Progenitor cell of endocrine pancreas (in vitro differentiated cells): ENCODE measurements around the gene WWC2. TPM values are rescaled to one million over a fixed set of nuclear protein-coding genes. Genes with fewer than 3 reads are reported as not detected.

ENCODE experiments used
- DNase-seq: peaks from one replicate; pipeline ENCODE4 v3.0.0; 2021; ENCODE audit warnings: low spot score; ENCODE audit not compliant: unreplicated experiment
- H3K27ac Mint-ChIP-seq: 2 replicates; pipeline ENCODE4 v1.8.0; 2021; ENCODE audit warnings: mild to moderate bottlenecking, moderate library complexity, mixed read lengths
- H3K27me3 Mint-ChIP-seq: 2 replicates; pipeline ENCODE4 v1.8.0; 2021; ENCODE audit warnings: mixed read lengths
- H3K36me3 Mint-ChIP-seq: 2 replicates; pipeline ENCODE4 v1.8.0; 2022; ENCODE audit warnings: mixed read lengths; ENCODE audit not compliant: insufficient read depth
- H3K4me1 Mint-ChIP-seq: 2 replicates; pipeline ENCODE4 v1.8.0; 2021; ENCODE audit warnings: low read depth, mixed read lengths
- H3K4me3 Mint-ChIP-seq: 2 replicates; pipeline ENCODE4 v1.8.0; 2021; ENCODE audit warnings: low read depth, mild to moderate bottlenecking, moderate library complexity, mixed read lengths
- H3K9me3 Mint-ChIP-seq: 2 replicates; pipeline ENCODE4 v1.8.0; 2021; ENCODE audit warnings: low read depth, mixed read lengths
- CTCF ChIP-seq: fragments of 200-600 bp; sonication (generic); IDR thresholded peaks from one replicate; pipeline ENCODE4 v1.5.0; 2021; ENCODE audit warnings: antibody characterized with exemption, mild to moderate bottlenecking; ENCODE audit not compliant: unreplicated experiment
- total RNA-seq: library from RNA; stranded (reverse); gene quantifications from 2 replicates; pipeline ENCODE4 v1.2.1, GENCODE V29; 2021

WWC2 gene
- total RNA-seq, 1 donor from 2014 or later = 57.0 TPM

GRCh38 chr4:183257808-183258207, 158.8 kb downstream of the WWC2 start:
- Mint-ChIP-seq H3K9me3 (no peaks in the 10 kb centered on the region), H3K27ac (no peak overlapping the region), H3K36me3 (peaks cover 6% of the 10 kb centered on the region), H3K27me3 (no peaks in the 10 kb centered on the region), H3K4me3 (no peak overlapping the region), H3K4me1 (peaks cover 20% of the 10 kb centered on the region)
- no peak for TF ChIP-seq CTCF
- no peak for DNase-seq

- Mint-ChIP-seq H3K4me1 (peaks cover 20% of the 10 kb centered on the region), H3K36me3 (peaks cover 3% of the 10 kb centered on the region), H3K9me3 (no peaks in the 10 kb centered on the region), H3K4me3 (no peak overlapping the region), H3K27me3 (no peaks in the 10 kb centered on the region), H3K27ac (peak overlapping the region; percentile 47)
- no peak for TF ChIP-seq CTCF
- DNase-seq = no peak
Observed at GRCh38 chr4:183260491-183261151, 161.6 kb downstream of the WWC2 start.

- Mint-ChIP-seq H3K27ac (peak overlapping the region; percentile 94), H3K36me3 (peaks cover 7% of the 10 kb centered on the region), H3K27me3 (no peaks in the 10 kb centered on the region), H3K4me3 (no peak overlapping the region), H3K9me3 (no peaks in the 10 kb centered on the region), H3K4me1 (peaks cover 20% of the 10 kb centered on the region)
- DNase-seq = peak; percentile 75
- peak; percentile 86 for TF ChIP-seq CTCF
Observed at GRCh38 chr4:183261953-183262775, 163.1 kb downstream of the WWC2 start.

GRCh38 chr4:183262776-183263100, 163.7 kb downstream of the WWC2 start:
- peaks cover 20% of the 10 kb centered on the region for H3K4me1 Mint-ChIP-seq
- peaks cover 9% of the 10 kb centered on the region for H3K36me3 Mint-ChIP-seq
- no peak overlapping the region for H3K27ac Mint-ChIP-seq
- TF ChIP-seq CTCF = no peak
- no peak overlapping the region for H3K4me3 Mint-ChIP-seq
- no peaks in the 10 kb centered on the region for H3K9me3 Mint-ChIP-seq
- DNase-seq = no peak
- no peaks in the 10 kb centered on the region for H3K27me3 Mint-ChIP-seq

- H3K36me3 Mint-ChIP-seq = peaks cover 11% of the 10 kb centered on the region
Observed at GRCh38 chr4:183263787-183264386, 164.8 kb downstream of the WWC2 start.

More at GRCh38 chr4:183263787-183264386, 164.8 kb downstream of the WWC2 start:
- TF ChIP-seq CTCF = no peak
- Mint-ChIP-seq H3K27ac (no peak overlapping the region), H3K9me3 (no peaks in the 10 kb centered on the region), H3K4me3 (no peak overlapping the region), H3K27me3 (no peaks in the 10 kb centered on the region), H3K4me1 (peaks cover 20% of the 10 kb centered on the region)
- DNase-seq = no peak
